K562 (cell line): Measurements from ENCODE around the gene TBC1D20. TPM values are rescaled to one million over a fixed set of nuclear protein-coding genes. Genes with fewer than 3 reads are reported as not detected.

Experiments used
- PTBP1 ChIP-seq: fragments of 200-400 bp; formaldehyde crosslinking; IDR thresholded peaks from 2 replicates; pipeline ENCODE4 v1.6.1; 2017; ENCODE audit warnings: low read depth, low read length
- RBM14 ChIP-seq: fragments of 200-400 bp; formaldehyde crosslinking; IDR thresholded peaks from 2 replicates; pipeline ENCODE4 v1.6.1; 2018; ENCODE audit warnings: low read depth, mild to moderate bottlenecking, low read length, moderate library complexity, borderline replicate concordance; ENCODE audit not compliant: insufficient read depth
- RFX1 ChIP-seq: fragments of 450-650 bp; IDR thresholded peaks from 2 replicates; pipeline ENCODE4 v1.6.1; 2016; ENCODE audit warnings: mild to moderate bottlenecking, moderate library complexity
- ZNF263 ChIP-seq: sonication (generic); formaldehyde crosslinking; IDR thresholded peaks from 2 replicates; pipeline ENCODE4 v1.8.0; 2022; ENCODE audit warnings: mild to moderate bottlenecking, missing genetic modification reagents, borderline replicate concordance
- ZNF639 ChIP-seq, 2 experiments: fragments of 200-800 bp in 1 of 2; sonication (Bioruptor generic) in 1 of 2; sonication (generic) in 1 of 2; formaldehyde crosslinking in 1 of 2; IDR thresholded peaks in 1 of 2; conservative IDR thresholded peaks in 1 of 2; 2 replicates each; pipeline versions ENCODE4 v1.5.0 to v1.6.1; 2016 to 2020; ENCODE audit warnings: missing compliant biosample characterization in 1 of 2, missing genetic modification characterization in 1 of 2, missing genetic modification reagents in 1 of 2
- ZNF655 ChIP-seq: fragments of 250-450 bp; sonication (Bioruptor Pico); IDR thresholded peaks from 2 replicates; pipeline ENCODE4 v1.5.0; 2021
- ZNF76 ChIP-seq: fragments of 250-450 bp; sonication (Bioruptor Pico); IDR thresholded peaks from 2 replicates; pipeline ENCODE4 v1.4.0; 2020; ENCODE audit warnings: mild to moderate bottlenecking, moderate library complexity, borderline replicate concordance
- polyA plus RNA-seq, 8 experiments: library from polyadenylated mRNA; depleted of rRNA in 4 of 8; stranded (reverse) in 5 of 8; unstranded in 3 of 8; fragments of >200 nt; fragmentation: Nextera tagmentation in 2 of 8; fragmentation: Illumina TruSeq in 1 of 8; extraction: Ambion mirVana in 2 of 8; extraction: Trizol in 1 of 8; gene quantifications; 2 replicates each; pipeline versions ENCODE4 v1.2.1 to v1.2.3, GENCODE V29; 2011 to 2014; ENCODE audit warnings: inconsistent platforms in 1 of 8, missing spikeins in 1 of 8
- total RNA-seq, 7 experiments: library from RNA; depleted of rRNA in 6 of 7; stranded (reverse); fragments of >200 nt in 6 of 7; fragmentation: Illumina TruSeq in 2 of 7; extraction: Trizol in 2 of 7; gene quantifications; 2 replicates each; pipeline versions ENCODE4 v1.2.1 to v1.2.3, GENCODE V29; 2011 to 2021; ENCODE audit warnings: low replicate concordance in 1 of 7

TBC1D20 gene
- total and polyA plus RNA-seq, 9 of the 15 experiments (the other 6 are each of a cell fraction or from before 2014, with no cell fraction given): 7.0 to 25.3 (median 15.1) TPM

GRCh38 chr20:472889-473292, 10.6 kb upstream of the TBC1D20 start (continued):
- TF ChIP-seq PTBP1 (no peak), RFX1 (peak; percentile 82), ZNF76 (CRISPR knock-in tag) (no peak), RBM14 (no peak), ZNF639 (CRISPR knock-in tag; conservative IDR thresholded peaks at IDR 0.05 in 1 of 2, IDR thresholded peaks at IDR 0.05 in 1 of 2) (no peak), ZNF263 (CRISPR knock-in tag) (peak; percentile 60; the same call in 1 of the 2 replicates), ZNF655 (no peak)
